Panc1 (cell line): Measurements from ENCODE around the gene EFCAB9. TPM values are rescaled to one million over a fixed set of nuclear protein-coding genes. Genes with fewer than 3 reads are reported as not detected.

Experiments used
- ATAC-seq: fragments of 200-7000 bp; cut with Tn5 transposase; 2 replicates; pipeline ENCODE4 v1.9.1; 2020; ENCODE audit warnings: mild to moderate bottlenecking, moderate library complexity
- BruUV-seq: library from RNA; stranded (reverse); fragments of 400-500 nt; replicated peaks from 2 replicates; lab custom pipeline; 2021; lab: Mats Ljungman, UMichigan
- CTCF ChIA-PET: fragments of 300-600 bp; sonication (Branson Sonifier 250); formaldehyde crosslinking; loops from one replicate; lab custom pipeline; 2022; ENCODE audit warnings: antibody characterized with exemption; lab: Charles Lee
- POLR2A ChIA-PET: fragments of 300-600 bp; sonication (Branson Sonifier 250); formaldehyde crosslinking; loops from one replicate; lab custom pipeline; 2022; ENCODE audit warnings: antibody characterized with exemption; lab: Charles Lee
- DNase-seq: peaks from one replicate; pipeline ENCODE4 v3.0.0-alpha.2; 2010; ENCODE audit warnings: low read depth, low spot score
- H3K27ac ChIP-seq: 2 replicates; pipeline ENCODE4 v1.5.1; 2011; ENCODE audit warnings: mild to moderate bottlenecking, low read length, inconsistent platforms
- H3K27me3 ChIP-seq: fragments of 200-500 bp; sonication (Bioruptor generic); 2 replicates; pipeline ENCODE4 v1.6.0; 2014; ENCODE audit warnings: low read length, inconsistent platforms; ENCODE audit not compliant: control insufficient read depth, insufficient read depth
- H3K36me3 ChIP-seq: fragments of 200-500 bp; sonication (Bioruptor generic); 2 replicates; pipeline ENCODE4 v1.5.1; 2014; ENCODE audit warnings: inconsistent platforms, mild to moderate bottlenecking, low read length, moderate library complexity; ENCODE audit not compliant: control insufficient read depth, insufficient read depth
- H3K4me1 ChIP-seq: 2 replicates; pipeline ENCODE4 v1.5.1; 2011; ENCODE audit warnings: inconsistent platforms, mild to moderate bottlenecking, low read length, moderate library complexity; ENCODE audit not compliant: control insufficient read depth, insufficient read depth
- H3K4me3 ChIP-seq, 2 experiments: 2 replicates each; pipeline ENCODE4 v1.5.1; 2011 to 2012; ENCODE audit warnings: low read depth in 2 of 2, low read length in 2 of 2, mild to moderate bottlenecking in 2 of 2, inconsistent platforms in 1 of 2, moderate library complexity in 1 of 2
- H3K9me3 ChIP-seq: fragments of 200-500 bp; sonication (Bioruptor generic); 2 replicates; pipeline ENCODE4 v1.5.1; 2014; ENCODE audit warnings: low read depth, mild to moderate bottlenecking, inconsistent platforms, low read length, moderate library complexity; ENCODE audit not compliant: control insufficient read depth, insufficient read depth
- POLR2AphosphoS5 ChIP-seq: IDR thresholded peaks from 2 replicates; pipeline ENCODE4 v1.6.1; 2012; ENCODE audit warnings: mild to moderate bottlenecking, low read depth, low read length, moderate library complexity
- REST ChIP-seq, 2 experiments: IDR thresholded peaks; 2 replicates each; pipeline ENCODE4 v1.6.1; 2011 to 2012; ENCODE audit warnings: low read depth in 2 of 2, control low read depth in 1 of 2, low read length in 1 of 2, mild to moderate bottlenecking in 1 of 2, moderate library complexity in 1 of 2; ENCODE audit not compliant: insufficient read depth in 1 of 2
- SIN3A ChIP-seq: IDR thresholded peaks from 2 replicates; pipeline ENCODE4 v1.6.1; 2012; ENCODE audit warnings: low read depth, mild to moderate bottlenecking, low read length, moderate library complexity, borderline replicate concordance; ENCODE audit not compliant: insufficient read depth
- TCF7L2 ChIP-seq: IDR thresholded peaks from 2 replicates; pipeline ENCODE4 v1.6.1; 2011; ENCODE audit warnings: mild to moderate bottlenecking, low read depth, low read length, inconsistent platforms
- in situ Hi-C: cut with HindIII; loops from 2 replicates; pipeline ENCODE4 v1.10.0; 2016; ENCODE audit warnings: low sequenced_read_pairs, low pct_unique_long_range_greater_than_20kb
- intact Hi-C: fragments of 100-400 bp; cut with micrococcal nuclease; formaldehyde crosslinking; loops from one replicate; pipeline ENCODE4 v1.10.0; 2022; ENCODE audit not compliant: unreplicated experiment
- total RNA-seq: library from RNA; stranded (reverse); gene quantifications from one replicate; pipeline ENCODE4 v1.2.1, GENCODE V29; 2021; ENCODE audit not compliant: unreplicated experiment
- TF ChIP-seq, protein P1 (sequence below): fragments of 450-650 bp; IDR thresholded peaks from 2 replicates; pipeline ENCODE4 v1.5.1; 2017; ENCODE audit warnings: mild to moderate bottlenecking

The EFCAB9 gene
- total RNA-seq, 1 experiment from 2014 or later, result not detected

- DNase-seq (no peak), ATAC-seq (peak; percentile 37)
- in situ Hi-C loops (no loop called here), intact Hi-C loops (loop anchor here (2.0 kb wide), 1 partner anchor 79 kb away; no protein-coding TSS in a partner anchor)
- TF ChIP-seq, protein P1, sequence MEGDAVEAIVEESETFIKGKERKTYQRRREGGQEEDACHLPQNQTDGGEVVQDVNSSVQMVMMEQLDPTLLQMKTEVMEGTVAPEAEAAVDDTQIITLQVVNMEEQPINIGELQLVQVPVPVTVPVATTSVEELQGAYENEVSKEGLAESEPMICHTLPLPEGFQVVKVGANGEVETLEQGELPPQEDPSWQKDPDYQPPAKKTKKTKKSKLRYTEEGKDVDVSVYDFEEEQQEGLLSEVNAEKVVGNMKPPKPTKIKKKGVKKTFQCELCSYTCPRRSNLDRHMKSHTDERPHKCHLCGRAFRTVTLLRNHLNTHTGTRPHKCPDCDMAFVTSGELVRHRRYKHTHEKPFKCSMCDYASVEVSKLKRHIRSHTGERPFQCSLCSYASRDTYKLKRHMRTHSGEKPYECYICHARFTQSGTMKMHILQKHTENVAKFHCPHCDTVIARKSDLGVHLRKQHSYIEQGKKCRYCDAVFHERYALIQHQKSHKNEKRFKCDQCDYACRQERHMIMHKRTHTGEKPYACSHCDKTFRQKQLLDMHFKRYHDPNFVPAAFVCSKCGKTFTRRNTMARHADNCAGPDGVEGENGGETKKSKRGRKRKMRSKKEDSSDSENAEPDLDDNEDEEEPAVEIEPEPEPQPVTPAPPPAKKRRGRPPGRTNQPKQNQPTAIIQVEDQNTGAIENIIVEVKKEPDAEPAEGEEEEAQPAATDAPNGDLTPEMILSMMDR, result no peak
- no peak for TF ChIP-seq POLR2AphosphoS5
- TF ChIP-seq TCF7L2, result no peak
- TF ChIP-seq REST (IDR thresholded peaks at IDR 0.05; ENCODE audit: insufficient read depth in 1 of 2, low read depth in 2 of 2, low read length in 1 of 2), result no peak
- no peak; the same call in 1 of the 2 replicates for TF ChIP-seq SIN3A
- BruUV-seq, result no TSS peak
- no peaks in the 10 kb centered on the region for H3K27me3 ChIP-seq
- no peaks in the 10 kb centered on the region for H3K9me3 ChIP-seq
- H3K4me1 ChIP-seq, result peaks cover 14% of the 10 kb centered on the region; the same call in 1 of the 2 replicates
- peak overlapping the region; percentile 81 for H3K27ac ChIP-seq
- H3K36me3 ChIP-seq, result no peaks in the 10 kb centered on the region; the same call in 1 of the 2 replicates
- H3K4me3 ChIP-seq, result peak overlapping the region; percentile 85 to 94
- CTCF ChIA-PET, result interaction anchor here (1.1 to 2.1 kb wide), 5 partner anchors 14 to 180 kb away, joined by 4 to 19 read pairs (median 6); partner anchors contain the start of gene UBTD2
- POLR2A ChIA-PET, result interaction anchor here (0.5 to 0.7 kb wide), 2 partner anchors 203 to 242 kb away, joined by 4 to 5 read pairs; no protein-coding TSS in a partner anchor
Observed at GRCh38 chr5:172187118-172188032, 6.6 kb upstream of the EFCAB9 start.

GRCh38 chr5:172188033-172188892, 5.7 kb upstream of the EFCAB9 start, which contains the start of gene STK10:
Gene STK10 (minus strand): TSS chr5:172188224. CDS start chr5:172188042, 182 bp downstream.
- Histone ChIP-seq H3K27me3 (no peaks in the 10 kb centered on the region), H3K4me1 (peaks cover 14% of the 10 kb centered on the region; the same call in 1 of the 2 replicates), H3K27ac (peak within 1 kb of the TSS; percentile 81), H3K9me3 (no peaks in the 10 kb centered on the region), H3K36me3 (no peaks in the 10 kb centered on the region; the same call in 1 of the 2 replicates), H3K4me3 (peak within 1 kb of the TSS; percentile 85 to 94)
- no TSS peak for BruUV-seq
- TF ChIP-seq, protein P1, result peak; percentile 95
- TF ChIP-seq TCF7L2 (no peak; the same call in 1 of the 2 replicates), REST (IDR thresholded peaks at IDR 0.05; ENCODE audit: insufficient read depth in 1 of 2, low read depth in 2 of 2, low read length in 1 of 2) (peak in 1 of 2 experiments; percentile 62; a peak in 1 of 4 replicates), SIN3A (peak; percentile 53)
- ATAC-seq, result peak; percentile 94
- in situ Hi-C loops, result no loop called here
- CTCF ChIA-PET, result interaction anchor here (0.5 to 2.1 kb wide), 10 partner anchors 15 to 195 kb away, joined by 3 to 19 read pairs (median 5); partner anchors contain the start of gene UBTD2
- POLR2A ChIA-PET, result interaction anchor here (0.6 to 0.7 kb wide), 2 partner anchors 81 to 437 kb away, joined by 3 read pairs; no protein-coding TSS in a partner anchor
- intact Hi-C loops, result loop anchor here (2.0 kb wide), 1 partner anchor 79 kb away; no protein-coding TSS in a partner anchor
- DNase-seq, result peak; percentile 72
